ENCODE measurements around the gene SSH2. TPM values are rescaled to one million over a fixed set of nuclear protein-coding genes. Genes with fewer than 3 reads are reported as not detected.

SSH2 gene
- total RNA-seq, 6 experiments from 2014 or later: 22.2 to 27.0 (median 23.2) TPM

DNA sequence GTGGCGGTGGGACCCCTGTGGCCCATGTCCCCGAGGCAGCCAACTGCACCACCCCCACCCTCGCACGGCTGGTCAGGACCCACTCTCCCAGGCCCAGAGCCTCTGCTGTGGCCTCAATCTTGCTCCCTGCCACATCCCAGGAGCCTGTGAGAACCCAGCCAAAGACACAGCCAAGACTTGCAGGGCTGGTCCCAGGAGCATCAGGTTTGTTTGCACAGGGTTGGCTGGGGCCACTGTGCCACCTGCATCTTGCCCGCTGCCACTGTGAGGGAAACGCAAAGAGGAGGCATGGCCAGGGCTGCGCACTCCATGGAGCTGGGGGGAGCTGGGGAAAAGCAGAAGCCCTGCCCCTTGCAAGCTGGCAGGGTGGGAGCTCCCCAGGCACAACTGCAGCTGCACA lies 92.5 kb downstream of the SSH2 start:
- Mint-ChIP-seq H3K27me3 (ENCODE audit: insufficient read depth) (peaks cover 2% of the 10 kb centered on the region; the same call in 1 of the 2 replicates), H3K4me3 (no peak overlapping the region)

DNA sequence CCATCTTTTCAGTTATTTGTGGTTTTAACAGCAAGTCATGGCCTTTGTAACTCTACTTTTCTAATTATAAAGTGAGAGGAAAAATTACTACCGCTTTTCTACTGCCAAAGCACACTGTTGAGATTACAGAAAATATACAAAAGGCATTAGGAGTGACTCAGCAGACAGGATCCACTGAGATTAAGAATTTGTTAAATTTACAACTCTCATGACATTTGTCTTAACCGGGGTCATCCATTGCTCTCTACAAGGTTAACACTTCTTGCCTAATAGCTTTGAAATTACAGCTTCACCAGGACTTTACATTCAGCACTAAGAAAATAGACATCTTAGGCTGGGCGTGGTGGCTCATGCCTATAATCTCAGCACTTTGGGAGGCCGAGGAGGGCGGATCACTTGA lies 93.4 kb downstream of the SSH2 start:
- peaks cover 17% of the 10 kb centered on the region for H3K36me3 Mint-ChIP-seq (ENCODE audit: low read depth)
- H3K27me3 Mint-ChIP-seq (ENCODE audit: insufficient read depth): peaks cover 2% of the 10 kb centered on the region; the same call in 1 of the 2 replicates
- H3K9me3 Mint-ChIP-seq: no peaks in the 10 kb centered on the region
- peak; percentile 21 for DNase-seq
- H3K4me3 Mint-ChIP-seq: peak overlapping the region; percentile 13; the same call in 1 of the 2 replicates
- peak overlapping the region; percentile 83 for H3K27ac Mint-ChIP-seq
- H3K4me1 Mint-ChIP-seq (ENCODE audit: low read depth): peaks cover 39% of the 10 kb centered on the region
- TF ChIP-seq, protein P1, sequence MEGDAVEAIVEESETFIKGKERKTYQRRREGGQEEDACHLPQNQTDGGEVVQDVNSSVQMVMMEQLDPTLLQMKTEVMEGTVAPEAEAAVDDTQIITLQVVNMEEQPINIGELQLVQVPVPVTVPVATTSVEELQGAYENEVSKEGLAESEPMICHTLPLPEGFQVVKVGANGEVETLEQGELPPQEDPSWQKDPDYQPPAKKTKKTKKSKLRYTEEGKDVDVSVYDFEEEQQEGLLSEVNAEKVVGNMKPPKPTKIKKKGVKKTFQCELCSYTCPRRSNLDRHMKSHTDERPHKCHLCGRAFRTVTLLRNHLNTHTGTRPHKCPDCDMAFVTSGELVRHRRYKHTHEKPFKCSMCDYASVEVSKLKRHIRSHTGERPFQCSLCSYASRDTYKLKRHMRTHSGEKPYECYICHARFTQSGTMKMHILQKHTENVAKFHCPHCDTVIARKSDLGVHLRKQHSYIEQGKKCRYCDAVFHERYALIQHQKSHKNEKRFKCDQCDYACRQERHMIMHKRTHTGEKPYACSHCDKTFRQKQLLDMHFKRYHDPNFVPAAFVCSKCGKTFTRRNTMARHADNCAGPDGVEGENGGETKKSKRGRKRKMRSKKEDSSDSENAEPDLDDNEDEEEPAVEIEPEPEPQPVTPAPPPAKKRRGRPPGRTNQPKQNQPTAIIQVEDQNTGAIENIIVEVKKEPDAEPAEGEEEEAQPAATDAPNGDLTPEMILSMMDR (IDR thresholded peaks at IDR 0.05): no peak

More for the DNA sequence above, 92.5 kb downstream of the SSH2 start:
- Mint-ChIP-seq H3K36me3 (ENCODE audit: low read depth) (peaks cover 13% of the 10 kb centered on the region), H3K4me1 (ENCODE audit: low read depth) (peaks cover 42% of the 10 kb centered on the region), H3K9me3 (no peaks in the 10 kb centered on the region), H3K27ac (no peak overlapping the region)
- no peak for DNase-seq
- TF ChIP-seq, protein P1 (IDR thresholded peaks at IDR 0.05): no peak

DNA sequence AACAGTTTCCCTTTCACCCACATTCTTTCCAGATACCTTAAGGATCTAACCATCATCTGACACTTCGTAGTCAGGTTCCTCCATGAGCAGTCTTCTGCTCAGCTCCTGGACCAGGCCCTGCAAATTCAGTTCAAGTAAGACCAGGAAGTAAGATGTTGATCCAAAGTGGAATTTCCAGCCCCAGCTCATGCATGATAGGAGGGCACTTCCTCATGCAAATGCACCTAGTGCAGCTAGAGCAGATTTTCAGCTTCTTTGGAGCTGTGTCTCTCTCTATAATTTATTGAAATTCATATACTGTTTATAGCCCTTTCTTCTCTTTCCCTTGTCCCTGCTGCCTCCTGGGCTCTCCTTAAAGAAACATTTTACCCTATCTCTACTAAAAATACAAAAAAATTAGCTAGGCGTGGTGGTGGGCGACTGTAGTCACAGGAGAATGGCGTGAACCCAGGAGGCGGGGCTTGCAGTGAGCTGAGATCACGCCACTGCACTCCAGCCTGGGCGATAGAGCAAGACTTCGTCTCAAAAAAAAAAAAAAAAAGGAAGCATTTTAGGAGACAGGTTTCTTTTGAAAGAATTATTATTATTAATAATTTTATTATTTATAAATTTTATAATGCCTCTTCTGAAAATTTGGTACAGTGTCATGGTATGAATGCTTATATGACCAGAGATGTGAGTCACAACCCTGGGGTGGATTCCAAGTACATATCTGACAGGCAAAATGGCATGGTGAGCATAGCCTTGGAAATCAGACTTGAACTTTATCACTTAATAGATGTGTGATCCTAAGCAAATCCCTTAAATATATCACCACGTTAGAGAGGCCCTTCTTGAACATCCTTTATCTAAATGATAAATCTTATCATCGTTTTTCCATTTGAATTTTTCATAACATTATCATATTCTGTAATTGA lies 94.3 kb downstream of the SSH2 start:
- no peak overlapping the region; the same call in 1 of the 2 replicates for H3K4me3 Mint-ChIP-seq
- H3K4me1 Mint-ChIP-seq (ENCODE audit: low read depth): peaks cover 30% of the 10 kb centered on the region
- H3K9me3 Mint-ChIP-seq: no peaks in the 10 kb centered on the region
- DNase-seq: peak; percentile 35
- peaks cover 2% of the 10 kb centered on the region; the same call in 1 of the 2 replicates for H3K27me3 Mint-ChIP-seq (ENCODE audit: insufficient read depth)
- peaks cover 17% of the 10 kb centered on the region for H3K36me3 Mint-ChIP-seq (ENCODE audit: low read depth)
- H3K27ac Mint-ChIP-seq: peak overlapping the region; percentile 83
- TF ChIP-seq, protein P1 (IDR thresholded peaks at IDR 0.05): no peak

DNA sequence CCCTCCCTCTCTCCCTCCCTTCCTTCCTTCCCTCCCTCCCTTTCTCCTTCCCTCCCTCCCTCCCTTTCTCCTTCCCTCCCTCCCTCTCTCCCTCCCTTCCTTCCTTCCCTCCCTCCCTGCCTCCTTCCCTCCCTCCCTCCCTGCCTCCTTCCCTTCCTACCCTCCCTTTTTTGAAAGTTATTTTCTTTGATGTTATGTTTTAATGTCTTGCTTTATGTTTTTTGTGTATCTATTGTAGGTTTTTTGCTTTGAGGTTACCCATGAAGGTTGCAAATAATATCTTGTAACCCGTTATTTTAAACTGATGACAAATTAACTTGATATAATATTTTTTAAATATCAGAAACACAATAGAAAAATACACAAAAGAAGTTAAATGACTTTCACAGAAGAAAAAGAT lies 96.2 kb downstream of the SSH2 start:
- peaks cover 12% of the 10 kb centered on the region for H3K36me3 Mint-ChIP-seq (ENCODE audit: low read depth)
- H3K27ac Mint-ChIP-seq: no peak overlapping the region
- peaks cover 2% of the 10 kb centered on the region; the same call in 1 of the 2 replicates for H3K27me3 Mint-ChIP-seq (ENCODE audit: insufficient read depth)
- no peak overlapping the region for H3K4me3 Mint-ChIP-seq
- H3K9me3 Mint-ChIP-seq: no peaks in the 10 kb centered on the region
- H3K4me1 Mint-ChIP-seq (ENCODE audit: low read depth): peaks cover 22% of the 10 kb centered on the region
- TF ChIP-seq, protein P1 (IDR thresholded peaks at IDR 0.05): no peak
- DNase-seq: no peak

DNA sequence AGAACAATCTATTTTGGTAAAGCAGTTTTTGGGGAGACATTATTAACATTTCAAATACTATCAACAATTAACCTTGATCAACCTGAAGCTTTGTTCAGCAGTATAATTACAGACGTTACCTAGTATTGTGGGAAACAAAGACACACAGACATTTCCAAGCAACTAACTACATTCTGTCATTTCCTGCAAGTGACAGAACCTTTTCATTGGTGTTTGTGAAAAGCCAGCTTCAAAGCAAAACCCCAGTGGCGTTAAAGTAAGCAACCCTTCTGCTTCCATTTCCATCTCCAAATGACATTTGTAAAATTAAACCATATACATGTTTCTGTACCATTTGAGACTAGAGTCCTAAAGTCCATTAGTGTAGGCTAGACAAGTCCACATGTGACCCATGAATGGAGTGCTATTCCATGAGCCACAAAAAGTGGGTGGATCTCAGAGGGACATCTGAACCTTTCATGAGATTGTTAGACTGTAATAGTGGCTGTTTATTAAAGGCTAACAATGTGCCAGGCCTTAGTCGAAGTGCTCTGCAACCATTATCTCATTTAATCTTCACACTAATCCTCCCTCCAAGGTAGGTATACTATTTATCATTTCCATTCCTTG lies 101.2 kb downstream of the SSH2 start:
- Mint-ChIP-seq H3K27me3 (ENCODE audit: insufficient read depth) (no peaks in the 10 kb centered on the region), H3K27ac (no peak overlapping the region), H3K4me3 (no peak overlapping the region)

More for the DNA sequence above, 101.2 kb downstream of the SSH2 start:
- TF ChIP-seq, protein P1 (IDR thresholded peaks at IDR 0.05): no peak
- no peak for DNase-seq
- H3K9me3 Mint-ChIP-seq: no peaks in the 10 kb centered on the region
- peaks cover 14% of the 10 kb centered on the region for H3K36me3 Mint-ChIP-seq (ENCODE audit: low read depth)
- H3K4me1 Mint-ChIP-seq (ENCODE audit: low read depth): no peaks in the 10 kb centered on the region
